Measurements from ENCODE around the gene LAMA3.

GRCh38 chr18:23916338-23916737, 227.1 kb downstream of the LAMA3 start:
- TF ChIP-seq POLR2A (IDR thresholded peaks at IDR 0.05; ENCODE audit: low read length) (no peak), GATA1 (IDR thresholded peaks at IDR 0.05; ENCODE audit: low read depth, low read length) (no peak)

Measured in erythroblast (primary cell).